ENCODE results near the gene PTPN11.
"Not testable (repeated sequence)": the region's sequence is repeated elsewhere in the genome, so short reads cannot be mapped to it uniquely, and the experiment has no call there.

The PTPN11 gene

GRCh38 chr12:112513471-112513870, 94.7 kb downstream of the PTPN11 start:
- no peak for DNase-seq (ENCODE audit: low read depth in 4 of 4, low spot score in 1 of 4)

DNA sequence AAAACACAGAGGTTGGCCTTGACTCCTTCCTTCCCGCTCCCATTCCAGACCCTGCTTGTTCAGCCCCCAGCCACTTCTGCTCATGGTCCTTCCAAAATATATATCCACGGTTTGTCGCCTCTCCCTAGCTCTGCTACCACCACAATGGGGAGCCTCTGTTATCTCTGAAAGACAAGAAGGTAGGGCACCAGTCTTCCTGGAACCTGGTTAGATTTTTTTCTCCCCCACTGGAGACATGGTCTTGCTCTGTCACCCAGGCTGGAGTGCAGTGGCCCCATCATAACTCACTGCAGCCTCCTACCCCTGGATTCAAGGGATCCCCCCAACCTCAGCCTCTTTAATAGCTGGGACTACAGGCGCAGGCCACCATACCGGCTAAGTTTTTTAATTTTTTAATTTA, 95.7 kb downstream of the PTPN11 start:
- no peak for DNase-seq (ENCODE audit: low read depth in 4 of 4, low spot score in 1 of 4)

GRCh38 chr12:112514926-112515642, 96.3 kb downstream of the PTPN11 start:
- DNase-seq (ENCODE audit: low read depth in 4 of 4, low spot score in 1 of 4), result no peak

- DNase-seq (ENCODE audit: low read depth in 4 of 4, low spot score in 1 of 4), result no peak
Measured at GRCh38 chr12:112515868-112516267, 97.1 kb downstream of the PTPN11 start.

DNA sequence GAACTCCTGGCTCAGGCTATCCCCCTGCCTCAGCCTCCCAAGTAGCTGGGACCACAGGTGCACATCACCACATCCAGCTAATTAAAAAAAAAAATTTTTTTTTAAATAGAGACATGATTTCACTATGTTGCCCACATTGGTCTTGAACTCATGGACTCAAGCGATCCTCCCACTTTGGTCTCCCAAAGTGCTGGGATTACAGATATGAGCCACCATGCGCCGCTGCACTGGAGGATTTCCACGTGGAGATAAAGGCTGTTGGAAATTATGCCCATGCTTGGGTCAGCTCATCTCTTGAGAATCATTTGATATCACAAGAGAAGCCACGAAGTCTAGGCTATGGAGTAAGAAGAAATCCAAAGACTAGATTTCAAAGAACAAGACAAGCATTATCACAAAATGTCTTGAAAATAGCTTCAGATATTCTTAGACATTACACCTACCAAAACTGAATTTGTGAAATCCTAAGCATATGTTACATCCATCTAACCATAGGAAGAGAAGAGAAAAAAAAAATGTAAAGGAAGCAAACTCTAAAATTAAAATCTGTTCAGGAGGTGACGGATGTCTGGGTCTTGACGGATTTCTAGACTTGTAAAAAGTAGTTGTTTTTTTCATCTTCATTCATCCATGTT, 99.1 kb downstream of the PTPN11 start:
- DNase-seq (ENCODE audit: low read depth in 4 of 4, low spot score in 1 of 4), result no peak

GRCh38 chr12:112518365-112518735, 99.6 kb downstream of the PTPN11 start:
- DNase-seq (ENCODE audit: low read depth in 4 of 4, low spot score in 1 of 4), result no peak

DNA sequence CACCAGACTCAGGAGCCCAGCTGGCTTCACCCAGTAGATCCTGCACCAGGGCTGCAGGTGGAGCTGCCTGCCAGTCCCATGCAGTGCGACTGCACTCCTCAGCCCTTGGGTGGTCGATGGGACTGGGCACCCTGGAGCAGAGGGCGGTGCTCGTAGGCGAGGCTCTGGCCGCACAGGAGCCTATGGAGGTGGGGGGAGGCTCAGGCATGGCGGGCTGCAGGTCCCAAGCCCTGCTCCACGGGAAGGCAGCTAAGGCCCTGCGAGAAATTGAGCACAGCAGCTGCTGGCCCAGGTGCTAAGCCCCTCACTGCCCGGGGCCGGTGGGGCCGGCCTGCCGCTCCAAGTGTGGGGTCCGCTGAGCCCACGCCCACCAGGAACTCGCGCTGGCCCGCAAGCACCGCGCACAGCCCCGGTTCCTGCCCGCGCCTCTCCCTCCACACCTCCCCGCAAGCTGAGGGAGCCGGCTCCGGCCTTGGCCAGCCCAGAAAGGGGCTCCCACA, 101.1 kb downstream of the PTPN11 start:
- not testable (repeated sequence) for DNase-seq (ENCODE audit: low read depth in 4 of 4, low spot score in 1 of 4)

GRCh38 chr12:112523856-112524255, 105.1 kb downstream of the PTPN11 start:
- DNase-seq (ENCODE audit: low read depth in 4 of 4, low spot score in 1 of 4), result no peak

DNA sequence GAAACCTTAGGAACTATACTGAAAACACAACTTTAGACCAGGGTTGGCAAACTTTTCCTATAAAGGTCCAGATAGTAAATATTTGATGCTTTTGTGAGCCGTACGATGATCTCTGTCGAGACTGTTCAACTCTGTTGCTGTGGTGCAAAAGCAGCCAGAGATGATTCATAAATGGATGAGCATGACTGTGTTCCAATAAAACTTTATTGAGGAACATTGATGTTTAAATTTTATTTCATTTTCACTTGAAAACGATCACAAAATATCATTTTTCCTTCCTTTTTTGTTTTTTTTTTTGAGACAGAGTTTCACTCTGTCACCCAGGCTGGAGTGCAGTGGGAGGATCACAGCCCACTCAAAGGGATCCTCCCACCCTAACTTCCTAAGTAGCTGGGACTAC, 105.5 kb downstream of the PTPN11 start:
- no peak for DNase-seq (ENCODE audit: low read depth in 4 of 4, low spot score in 1 of 4)

DNA sequence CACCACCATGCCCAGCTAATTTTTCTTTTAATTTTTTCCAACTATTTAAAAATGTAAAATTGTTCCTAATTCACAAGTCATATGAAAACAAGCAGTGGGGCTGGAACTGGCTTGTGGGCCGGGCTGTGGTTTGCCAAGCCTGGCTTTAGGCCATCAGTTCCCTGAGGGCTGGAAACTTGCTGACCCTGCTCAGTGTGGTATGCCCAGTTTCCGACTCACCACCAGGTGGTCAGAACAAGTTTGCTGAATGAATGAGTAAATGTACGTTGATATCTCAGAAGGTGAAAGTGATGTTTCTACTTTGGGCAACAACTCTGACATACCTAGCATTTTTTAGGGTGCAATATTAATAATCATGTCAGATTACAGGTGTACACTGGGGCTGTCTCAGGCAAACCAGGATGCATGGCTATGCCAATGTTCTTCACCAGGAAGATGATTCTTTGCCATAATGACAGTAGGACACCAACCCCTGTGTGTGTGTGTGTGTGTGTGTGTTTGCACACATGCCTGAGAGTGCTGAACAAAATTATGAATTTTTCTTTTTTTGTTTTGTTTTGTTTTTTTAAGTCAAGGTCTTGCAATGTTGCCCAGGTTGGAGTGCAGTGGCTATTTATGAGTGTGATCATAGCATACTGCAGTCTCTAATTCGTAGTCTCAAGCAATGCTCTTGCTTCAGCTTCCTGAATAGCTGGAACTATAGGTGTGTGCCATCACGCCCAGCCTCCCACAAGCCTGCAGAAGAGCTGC, 106.1 kb downstream of the PTPN11 start:
- DNase-seq (ENCODE audit: low read depth in 4 of 4, low spot score in 1 of 4), result no peak

GRCh38 chr12:112525426-112525809, 106.7 kb downstream of the PTPN11 start:
- no peak for DNase-seq (ENCODE audit: low read depth in 4 of 4, low spot score in 1 of 4)

GRCh38 chr12:112527082-112527481, 108.3 kb downstream of the PTPN11 start:
- DNase-seq (ENCODE audit: low read depth in 4 of 4, low spot score in 1 of 4), result no peak

DNA sequence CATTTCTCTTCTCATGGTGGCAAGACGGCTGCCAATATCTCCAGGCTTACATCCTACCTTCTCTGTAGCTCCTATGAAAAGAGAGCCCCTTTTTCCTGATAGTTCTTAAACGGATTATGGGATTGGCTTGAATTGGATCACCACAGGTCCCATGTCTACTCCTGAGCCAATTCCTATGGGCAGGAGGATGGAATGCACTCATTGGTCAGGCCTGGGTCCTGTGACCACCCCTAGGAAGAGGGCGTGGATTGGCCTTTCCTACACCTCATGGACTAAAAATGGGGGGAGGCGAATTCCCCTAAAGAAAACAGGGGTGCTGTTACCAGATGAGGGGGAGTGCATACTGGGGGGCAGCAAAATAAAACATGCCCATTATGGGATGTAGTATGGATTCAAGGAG, 108.8 kb downstream of the PTPN11 start:
- DNase-seq (ENCODE audit: low read depth in 4 of 4, low spot score in 1 of 4), result no peak

DNA sequence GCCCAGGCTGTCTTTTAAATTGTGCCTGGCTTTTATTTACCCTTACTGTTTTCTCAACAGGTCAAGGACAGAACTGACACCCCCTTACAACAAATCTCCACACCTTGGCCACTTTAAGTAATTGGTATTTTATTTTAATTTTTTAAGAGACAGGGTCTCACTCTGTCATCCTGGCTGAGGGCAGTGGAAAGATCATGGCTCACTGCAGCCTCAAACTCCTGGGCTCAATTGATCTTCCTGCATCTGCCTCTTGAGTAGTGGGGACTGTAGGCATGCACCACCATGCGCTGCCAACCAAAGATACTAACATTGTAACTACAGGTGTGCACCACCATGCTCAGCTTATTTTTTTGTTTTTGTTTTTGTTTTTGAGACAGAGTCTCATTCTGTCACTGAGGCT, 109.8 kb downstream of the PTPN11 start:
- no peak for DNase-seq (ENCODE audit: low read depth in 4 of 4, low spot score in 1 of 4)

DNA sequence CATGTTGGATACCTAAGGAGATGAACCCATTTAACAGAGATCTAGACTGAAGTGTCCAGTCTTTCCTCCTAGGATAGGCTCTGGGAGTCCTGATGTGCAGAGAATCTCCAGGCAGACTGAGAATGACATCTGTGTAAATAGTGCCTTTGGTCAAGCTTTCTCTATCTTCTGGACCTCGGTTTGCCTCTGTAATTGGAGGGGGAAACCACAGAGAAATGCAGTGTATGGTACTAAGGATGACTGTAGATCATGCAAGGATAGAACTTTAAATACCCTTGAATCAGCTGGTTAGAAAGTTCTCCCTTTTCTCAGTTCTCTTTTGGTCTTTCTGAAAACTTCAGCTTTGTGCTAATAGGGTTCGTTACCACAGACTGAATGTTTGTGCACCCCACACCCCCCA, 112.2 kb downstream of the PTPN11 start:
- DNase-seq (ENCODE audit: low read depth in 4 of 4, low spot score in 1 of 4), result no peak

DNA sequence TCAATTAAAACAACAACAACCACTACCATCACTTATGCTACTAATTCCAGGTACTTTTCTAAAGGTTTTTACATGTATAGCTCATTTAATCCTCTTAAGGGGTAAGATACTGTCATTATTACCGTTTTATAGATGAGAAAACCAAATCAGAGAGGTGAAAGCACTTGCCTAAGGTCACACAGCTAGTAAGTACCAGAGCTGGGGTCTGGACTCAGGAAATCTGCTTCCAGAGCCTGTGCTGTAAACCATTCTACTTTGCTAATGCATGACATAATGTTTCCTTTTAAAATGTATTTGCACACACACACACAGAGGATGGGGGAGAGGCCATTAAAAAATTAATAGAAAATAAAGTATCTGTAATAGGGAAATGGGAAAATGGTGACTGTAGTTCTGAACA, 113.4 kb downstream of the PTPN11 start:
- DNase-seq (ENCODE audit: low read depth in 4 of 4, low spot score in 1 of 4), result no peak

DNA sequence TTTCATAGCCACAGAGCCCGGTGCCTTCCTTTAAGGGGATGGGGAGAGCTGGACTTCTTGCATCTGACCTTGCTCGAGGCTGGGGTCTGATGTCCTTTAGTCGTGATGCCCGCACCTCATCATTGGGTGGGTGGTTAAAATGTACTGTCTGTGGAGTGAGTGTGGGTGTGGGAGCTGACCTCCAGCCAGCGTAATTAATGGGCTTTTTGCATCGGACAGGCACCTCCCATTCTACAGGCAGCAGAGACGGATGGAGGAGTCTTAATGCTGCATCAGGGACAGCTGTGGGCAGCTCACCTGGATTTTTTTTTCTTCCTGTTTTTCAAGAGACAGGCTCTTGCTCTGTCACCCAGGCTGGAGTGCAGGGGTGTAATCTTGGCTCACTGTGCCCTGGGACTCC, 114.8 kb downstream of the PTPN11 start:
- no peak for DNase-seq (ENCODE audit: low read depth in 4 of 4, low spot score in 1 of 4)

- DNase-seq (ENCODE audit: low read depth in 4 of 4, low spot score in 1 of 4), result no peak
Measured at GRCh38 chr12:112535017-112535416, 116.3 kb downstream of the PTPN11 start.

GRCh38 chr12:112535637-112536366, 117.1 kb downstream of the PTPN11 start:
- DNase-seq (ENCODE audit: low read depth in 4 of 4, low spot score in 1 of 4), result no peak

- DNase-seq (ENCODE audit: low read depth in 4 of 4, low spot score in 1 of 4), result no peak
Measured at GRCh38 chr12:112536367-112536730, 117.6 kb downstream of the PTPN11 start.

DNA sequence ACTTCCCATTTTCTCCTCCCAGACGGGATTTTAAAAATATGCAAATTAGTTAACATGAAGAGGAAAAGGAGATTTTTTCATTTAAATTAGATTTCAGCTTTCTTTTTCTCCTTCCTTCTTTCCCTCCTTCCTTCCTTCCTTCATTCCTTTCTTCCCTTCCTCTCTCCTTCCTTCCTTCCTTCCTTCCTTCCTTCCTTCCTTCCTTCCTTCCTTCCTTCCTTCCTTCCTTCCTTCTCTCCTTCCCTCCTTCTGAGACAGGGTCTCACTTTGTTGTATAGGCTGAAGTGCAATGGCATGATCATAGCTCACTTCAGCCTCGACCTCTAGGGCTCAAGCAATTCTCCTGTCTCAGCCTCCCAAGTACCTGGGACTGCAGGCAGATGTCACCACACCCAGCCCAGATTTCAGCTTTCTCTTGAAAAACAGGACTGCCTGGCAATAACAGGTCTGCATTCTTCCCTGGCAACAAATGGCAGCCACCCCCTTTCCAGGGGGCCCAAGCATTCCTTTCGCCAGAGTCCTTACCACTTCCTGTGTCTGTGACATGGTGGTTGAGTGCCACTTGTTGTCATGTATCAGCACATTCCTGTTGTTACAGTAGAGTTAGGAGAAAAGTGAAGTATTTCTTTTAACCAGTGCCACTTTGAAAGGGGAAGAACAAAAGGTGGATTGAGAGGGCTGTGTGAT, 119.1 kb downstream of the PTPN11 start:
- no peak for DNase-seq (ENCODE audit: low read depth in 4 of 4, low spot score in 1 of 4)
